KOPT-K1 (cell line): ENCODE results near the gene OGFR.
"Not testable (repeated sequence)": the region's sequence is repeated elsewhere in the genome, so short reads cannot be mapped to it uniquely, and the experiment has no call there.

Experiments
- H3K27ac ChIP-seq: fragments of 200-600 bp; sonication (generic); 2 replicates; pipeline ENCODE4 v1.5.1; 2016; ENCODE audit warnings: antibody characterized with exemption, mild to moderate bottlenecking, low read depth, low read length; ENCODE audit not compliant: poor library complexity, severe bottlenecking
- H3K36me3 ChIP-seq: fragments of 200-600 bp; sonication (generic); 2 replicates; pipeline ENCODE4 v1.5.1; 2017; ENCODE audit warnings: antibody characterized with exemption, mild to moderate bottlenecking, low read length, moderate library complexity; ENCODE audit not compliant: insufficient read depth
- H3K9me3 ChIP-seq: fragments of 200-600 bp; sonication (generic); 2 replicates; pipeline ENCODE4 v1.5.1; 2017; ENCODE audit warnings: antibody characterized with exemption, low read length, mild to moderate bottlenecking; ENCODE audit not compliant: insufficient read depth, poor library complexity, severe bottlenecking

The OGFR gene

DNA sequence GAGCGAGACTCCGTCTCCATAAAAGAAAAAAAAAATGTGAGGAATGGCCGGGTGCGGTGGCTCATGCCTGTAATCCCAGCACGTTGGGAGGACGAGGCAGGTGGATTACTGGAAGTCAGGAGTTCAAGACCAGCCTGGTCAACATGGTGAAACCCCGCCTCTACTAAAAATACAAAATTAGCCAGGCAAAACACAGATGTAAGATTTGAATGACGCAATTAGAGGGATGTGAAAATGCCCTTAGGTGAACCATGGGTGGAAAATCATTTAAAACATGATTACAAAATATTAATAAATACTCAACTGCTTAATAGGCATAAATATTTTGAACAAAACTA lies 33.1 kb downstream of the OGFR start:
- Histone ChIP-seq H3K36me3 (peaks cover 5% of the 10 kb centered on the region; the same call in 1 of the 2 replicates), H3K27ac (no peak overlapping the region), H3K9me3 (no peaks in the 10 kb centered on the region)

GRCh38 chr20:62838128-62838891 lies 33.7 kb downstream of the OGFR start:
- peaks cover 5% of the 10 kb centered on the region; the same call in 1 of the 2 replicates for H3K36me3 ChIP-seq
- no peaks in the 10 kb centered on the region for H3K9me3 ChIP-seq
- H3K27ac ChIP-seq: no peak overlapping the region

DNA sequence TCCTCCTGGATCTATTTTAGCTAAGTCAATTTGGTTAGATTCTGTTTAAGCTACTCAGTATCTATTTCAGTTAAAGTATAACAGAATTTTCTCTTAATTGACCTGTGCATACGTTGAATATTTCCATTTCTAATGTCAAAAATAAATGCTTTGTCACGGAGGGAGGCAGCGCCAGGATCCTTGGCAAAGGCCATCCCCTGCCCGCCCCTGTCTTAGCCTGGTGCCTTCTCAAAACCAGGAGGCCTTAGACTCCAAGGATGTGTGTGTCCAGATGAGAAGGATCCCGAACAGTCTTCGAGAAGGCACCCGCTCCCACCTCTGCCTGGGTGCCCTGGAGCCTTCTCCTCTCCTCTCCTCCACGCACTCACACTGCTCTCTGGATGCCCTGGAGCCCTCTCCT lies 34.6 kb downstream of the OGFR start:
- Histone ChIP-seq H3K9me3 (no peaks in the 10 kb centered on the region), H3K36me3 (peaks cover 10% of the 10 kb centered on the region; the same call in 1 of the 2 replicates), H3K27ac (no peak overlapping the region)

DNA sequence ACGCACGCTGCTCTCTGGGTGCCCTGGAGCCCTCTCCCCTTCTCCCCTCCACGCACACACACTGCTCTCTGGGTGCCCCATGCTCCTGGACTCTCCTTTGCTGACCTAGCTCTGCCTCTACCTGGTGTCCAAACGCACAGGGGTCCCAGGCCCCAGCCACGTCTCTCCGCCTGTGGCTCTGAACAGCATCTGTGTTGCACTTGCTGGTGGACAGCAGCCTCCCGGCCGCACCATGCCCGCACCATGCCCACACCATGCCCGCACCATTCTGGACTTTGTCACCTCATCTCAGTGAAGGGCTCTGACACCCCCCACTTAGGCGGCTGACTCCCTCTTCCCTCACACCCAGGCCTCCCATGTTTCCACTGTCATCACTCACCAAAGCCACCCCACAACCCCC lies 35.2 kb downstream of the OGFR start:
- Histone ChIP-seq H3K36me3 (peaks cover 12% of the 10 kb centered on the region; the same call in 1 of the 2 replicates), H3K27ac (no peak overlapping the region), H3K9me3 (no peaks in the 10 kb centered on the region)

- peaks cover 19% of the 10 kb centered on the region for H3K36me3 ChIP-seq
- H3K9me3 ChIP-seq: no peaks in the 10 kb centered on the region
- no peak overlapping the region for H3K27ac ChIP-seq
Measured at GRCh38 chr20:62840244-62841197, 35.9 kb downstream of the OGFR start.

DNA sequence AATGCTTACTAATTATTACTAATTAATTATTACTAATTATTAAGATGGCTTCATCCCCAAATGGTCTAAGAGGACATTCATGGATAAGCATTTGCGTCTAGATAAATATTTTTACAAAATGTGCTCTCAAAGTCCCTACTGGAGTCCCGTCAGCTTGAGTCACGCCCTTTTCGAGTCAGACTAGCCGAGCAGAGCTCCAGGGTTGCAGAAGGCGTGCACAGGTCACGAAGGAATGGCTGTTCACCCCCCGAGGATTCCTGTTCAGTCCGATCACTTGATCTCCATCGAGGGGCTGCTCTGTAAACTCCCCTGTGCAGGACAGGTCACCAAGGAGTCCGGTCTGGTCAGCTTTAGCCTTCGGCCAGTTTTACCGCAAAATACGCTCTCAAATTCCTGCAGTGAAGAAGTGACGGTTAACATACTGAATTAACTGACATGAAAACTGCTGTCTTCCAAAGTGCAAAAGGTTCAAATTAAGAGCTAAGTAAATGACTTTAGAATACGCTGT lies 37.1 kb downstream of the OGFR start:
- no peak overlapping the region for H3K27ac ChIP-seq
- peaks cover 30% of the 10 kb centered on the region for H3K36me3 ChIP-seq

DNA sequence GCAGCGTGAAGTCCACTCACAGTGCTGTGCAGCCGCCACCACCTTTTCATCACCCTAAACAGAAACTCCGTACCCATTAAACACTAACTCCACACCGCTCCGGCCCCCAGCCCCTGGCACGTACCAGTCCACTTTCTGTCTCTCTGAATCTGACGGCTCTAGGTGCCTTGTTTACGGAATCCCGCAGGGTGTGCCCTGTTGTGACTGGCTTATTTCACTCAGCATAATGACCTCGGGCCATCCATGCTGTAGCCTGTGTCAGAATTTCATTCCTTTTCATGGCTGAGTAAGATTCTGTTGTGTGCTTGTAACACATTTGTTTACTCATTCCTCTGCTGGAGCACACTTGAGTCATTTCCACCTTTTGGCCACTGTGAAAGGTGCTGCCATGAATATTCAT lies 39.0 kb downstream of the OGFR start:
- no peaks in the 10 kb centered on the region for H3K9me3 ChIP-seq
- H3K27ac ChIP-seq: no peak overlapping the region

More for the DNA sequence above, 37.1 kb downstream of the OGFR start:
- no peaks in the 10 kb centered on the region for H3K9me3 ChIP-seq

DNA sequence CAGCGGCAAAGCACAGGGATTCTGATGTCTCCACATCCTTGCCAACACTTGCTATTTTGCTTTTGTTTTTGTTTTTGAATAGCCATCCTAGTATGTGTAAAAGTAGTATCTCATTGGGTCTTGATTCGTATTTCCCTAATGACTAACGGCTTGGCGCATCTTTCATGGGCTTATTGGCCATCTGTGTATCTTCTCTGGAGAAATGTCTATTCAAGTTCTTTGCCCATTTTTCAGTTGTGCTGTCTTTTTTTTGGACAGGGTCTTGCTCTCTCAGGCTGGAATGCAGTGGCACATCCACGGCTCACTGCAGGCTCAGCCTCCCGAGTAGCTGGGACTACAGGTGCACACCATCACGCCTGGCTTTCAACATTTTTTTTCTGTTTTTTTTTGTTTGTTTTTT lies 39.5 kb downstream of the OGFR start:
- no peaks in the 10 kb centered on the region for H3K9me3 ChIP-seq
- no peak overlapping the region for H3K27ac ChIP-seq
- peaks cover 51% of the 10 kb centered on the region for H3K36me3 ChIP-seq

More for the DNA sequence above, 39.0 kb downstream of the OGFR start:
- peaks cover 47% of the 10 kb centered on the region for H3K36me3 ChIP-seq

DNA sequence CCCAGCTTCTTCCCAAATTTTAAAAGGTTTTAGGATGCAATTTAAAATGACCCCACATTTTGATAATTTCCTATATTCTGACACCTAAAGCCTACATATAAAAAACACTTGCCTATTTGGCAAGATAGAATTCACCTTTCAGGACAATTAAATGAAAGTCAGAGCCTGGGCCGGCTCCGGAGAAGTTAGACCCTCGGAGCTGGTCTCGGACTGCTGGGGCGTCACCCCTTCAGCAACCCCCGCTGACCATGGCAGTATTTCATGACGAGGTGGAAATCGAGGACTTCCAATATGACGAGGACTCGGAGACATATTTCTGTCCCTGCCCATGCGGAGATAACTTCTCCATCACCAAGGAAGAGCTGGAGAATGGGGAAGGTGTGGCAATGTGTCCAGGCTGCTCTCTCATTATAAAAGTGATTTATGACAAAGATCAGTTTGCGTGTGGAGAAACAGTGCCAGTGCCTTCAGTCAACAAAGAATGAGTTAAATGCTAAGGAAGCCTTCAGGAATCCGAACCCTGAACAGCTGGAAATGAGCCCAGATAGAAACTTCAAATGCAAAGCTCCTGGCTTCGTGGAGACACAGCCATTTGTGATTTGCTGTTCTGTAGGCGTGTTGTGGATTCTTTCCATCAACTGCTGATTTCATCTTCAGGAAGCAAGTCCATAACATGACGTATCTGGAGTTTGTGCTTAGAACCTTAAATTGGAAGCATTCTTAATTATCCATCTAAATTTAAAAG lies 41.0 kb downstream of the OGFR start:
- Histone ChIP-seq H3K27ac (no peak overlapping the region), H3K9me3 (no peaks in the 10 kb centered on the region), H3K36me3 (peaks cover 63% of the 10 kb centered on the region)

GRCh38 chr20:62846166-62846890 lies 41.7 kb downstream of the OGFR start:
- no peaks in the 10 kb centered on the region for H3K9me3 ChIP-seq
- no peak overlapping the region for H3K27ac ChIP-seq
- peaks cover 66% of the 10 kb centered on the region for H3K36me3 ChIP-seq

DNA sequence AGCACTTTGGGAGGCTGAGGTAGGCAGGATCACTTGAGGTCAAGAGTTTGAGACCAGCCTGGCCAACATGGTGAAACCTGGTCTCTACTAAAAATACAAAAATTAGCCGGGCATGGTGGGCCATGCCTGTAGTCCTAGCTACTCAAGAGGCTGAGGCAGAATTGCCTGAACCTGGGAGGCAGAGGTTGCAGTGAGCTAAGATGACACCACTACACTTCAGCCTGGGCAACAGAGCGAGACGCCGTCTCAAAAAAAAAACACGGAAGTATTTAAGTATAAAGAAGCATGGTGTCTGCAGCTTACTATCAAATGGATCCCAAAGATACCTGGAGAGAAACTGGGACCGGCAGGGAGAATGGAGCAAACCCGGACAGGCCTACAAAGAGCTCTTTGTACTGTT lies 44.3 kb downstream of the OGFR start:
- H3K36me3 ChIP-seq: peaks cover 87% of the 10 kb centered on the region
- H3K27ac ChIP-seq, H3K9me3 ChIP-seq: not testable (repeated sequence)

DNA sequence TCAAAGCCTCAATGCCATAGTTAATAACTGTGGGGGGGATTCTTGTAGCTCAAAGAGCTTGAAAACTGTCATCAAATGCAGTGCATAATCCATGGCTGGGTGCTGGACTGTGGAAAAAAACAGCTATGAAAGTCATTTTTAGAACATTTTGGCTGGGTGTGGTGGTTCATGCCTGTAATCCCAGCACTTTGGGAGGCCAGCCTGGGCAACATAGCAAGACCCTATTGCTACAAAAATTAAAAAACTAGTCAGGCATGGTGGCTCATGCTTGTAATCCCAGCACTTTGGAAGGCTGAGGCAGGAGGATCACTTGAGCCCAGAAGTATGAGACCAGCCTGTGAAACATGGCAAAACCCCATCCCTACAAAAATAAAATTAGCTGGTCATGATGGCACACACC lies 44.8 kb downstream of the OGFR start:
- Histone ChIP-seq H3K27ac (no peak overlapping the region), H3K9me3 (no peaks in the 10 kb centered on the region), H3K36me3 (peaks cover 92% of the 10 kb centered on the region)

DNA sequence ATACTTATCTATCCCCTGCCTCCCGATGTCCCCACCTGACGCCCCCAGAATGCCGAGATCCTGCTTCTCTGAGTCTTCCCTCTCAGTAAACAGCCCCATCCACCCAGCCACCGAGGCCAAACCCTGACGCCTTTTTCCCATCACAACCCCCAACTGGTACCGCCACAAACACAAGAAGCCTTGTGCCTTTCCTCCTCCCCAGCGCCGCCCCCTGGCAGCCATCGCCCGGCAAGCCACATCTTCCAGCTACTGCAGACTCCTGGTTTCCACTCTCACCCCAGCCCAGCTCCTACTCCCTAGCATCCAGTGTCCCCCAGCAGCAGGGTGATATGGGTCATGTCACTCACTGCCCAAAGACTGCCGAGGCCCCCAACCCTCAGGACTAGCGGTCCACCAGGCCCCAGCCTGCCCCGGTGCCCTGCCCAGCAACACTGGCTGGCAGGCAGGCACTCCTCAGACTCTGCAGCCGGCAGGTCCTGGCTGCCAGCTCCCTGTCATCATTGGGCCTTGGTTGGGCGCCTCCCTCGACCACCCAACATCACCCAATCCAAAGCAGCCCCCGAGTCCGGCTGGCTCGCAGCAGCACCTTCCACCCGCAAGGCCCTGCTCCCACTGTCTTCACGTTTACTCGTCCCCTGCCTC lies 45.8 kb downstream of the OGFR start:
- H3K27ac ChIP-seq: no peak overlapping the region
- H3K9me3 ChIP-seq: no peaks in the 10 kb centered on the region
- peaks cover 93% of the 10 kb centered on the region for H3K36me3 ChIP-seq

- Histone ChIP-seq H3K9me3 (no peaks in the 10 kb centered on the region), H3K27ac (no peak overlapping the region), H3K36me3 (peaks cover 94% of the 10 kb centered on the region)
Measured at GRCh38 chr20:62852196-62852595, 47.6 kb downstream of the OGFR start.
